HepG2 (cell line): ENCODE data around the gene PDPR. TPM values are rescaled to one million over a fixed set of nuclear protein-coding genes. Genes with fewer than 3 reads are reported as not detected.

Experiments used
- AFF4 ChIP-seq: sonication (generic); formaldehyde crosslinking; IDR thresholded peaks from 2 replicates; pipeline ENCODE4 v1.4.0; 2020; ENCODE audit warnings: missing genetic modification reagents
- ATF2 ChIP-seq: sonication (generic); formaldehyde crosslinking; IDR thresholded peaks from 2 replicates; pipeline ENCODE4 v1.4.0; 2020; ENCODE audit warnings: missing genetic modification reagents
- BCL3 ChIP-seq: sonication (generic); formaldehyde crosslinking; IDR thresholded peaks from 2 replicates; pipeline ENCODE4 v1.5.1; 2020; ENCODE audit warnings: mild to moderate bottlenecking, missing genetic modification reagents, moderate library complexity
- CEBPG ChIP-seq: IDR thresholded peaks from 2 replicates; pipeline ENCODE4 v1.6.1; 2016
- E2F2 ChIP-seq: sonication (generic); formaldehyde crosslinking; IDR thresholded peaks from 2 replicates; pipeline ENCODE4 v1.4.0; 2020; ENCODE audit warnings: missing genetic modification reagents, borderline replicate concordance
- ETV5 ChIP-seq: IDR thresholded peaks from 2 replicates; pipeline ENCODE4 v1.6.1; 2018; ENCODE audit warnings: missing biosample characterization, missing genetic modification reagents, inconsistent platforms, borderline replicate concordance
- IKZF1 ChIP-seq: fragments of 450-650 bp; IDR thresholded peaks from 2 replicates; pipeline ENCODE4 v1.7.1; 2016
- MAZ ChIP-seq, 2 experiments: sonication (generic) in 1 of 2; formaldehyde crosslinking in 1 of 2; IDR thresholded peaks; 2 replicates each; pipeline versions ENCODE4 v1.5.0 to v1.6.1; 2012 to 2020; ENCODE audit warnings: low read depth in 2 of 2, mild to moderate bottlenecking in 2 of 2, borderline replicate concordance in 1 of 2, improper control_type of control experiment in 1 of 2, low read length in 1 of 2, missing genetic modification reagents in 1 of 2, moderate library complexity in 1 of 2
- MEIS2 ChIP-seq: sonication (generic); formaldehyde crosslinking; IDR thresholded peaks from 2 replicates; pipeline ENCODE4 v1.9.0; 2021; ENCODE audit warnings: mild to moderate bottlenecking, missing genetic modification reagents
- MTERF4 ChIP-seq: sonication (generic); formaldehyde crosslinking; IDR thresholded peaks from 2 replicates; pipeline ENCODE4 v1.8.0; 2023; ENCODE audit warnings: mild to moderate bottlenecking, missing genetic modification reagents
- RARA ChIP-seq: IDR thresholded peaks from 2 replicates; pipeline ENCODE4 v1.6.1; 2016; ENCODE audit warnings: missing genetic modification reagents, missing compliant biosample characterization
- RELA ChIP-seq: sonication (generic); formaldehyde crosslinking; IDR thresholded peaks from 2 replicates; pipeline ENCODE4 v1.4.0; 2020; ENCODE audit warnings: missing genetic modification reagents
- SMAD1 ChIP-seq: sonication (generic); formaldehyde crosslinking; IDR thresholded peaks from 2 replicates; pipeline ENCODE4 v1.4.0; 2020; ENCODE audit warnings: missing genetic modification reagents, low read depth, mild to moderate bottlenecking, borderline replicate concordance
- STAG1 ChIP-seq: sonication (generic); formaldehyde crosslinking; IDR thresholded peaks from 2 replicates; pipeline ENCODE4 v1.4.0; 2020; ENCODE audit warnings: missing genetic modification reagents
- THAP11 ChIP-seq: IDR thresholded peaks from 2 replicates; pipeline ENCODE4 v1.6.1; 2016; ENCODE audit warnings: missing biosample characterization, missing genetic modification reagents
- ZFP37 ChIP-seq: sonication (generic); formaldehyde crosslinking; IDR thresholded peaks from 2 replicates; pipeline ENCODE4 v1.4.0; 2020; ENCODE audit warnings: missing genetic modification reagents, borderline replicate concordance
- ZNF451 ChIP-seq: sonication (generic); formaldehyde crosslinking; IDR thresholded peaks from 2 replicates; pipeline ENCODE4 v1.5.0; 2020; ENCODE audit warnings: mild to moderate bottlenecking, missing genetic modification reagents
- ZNF569 ChIP-seq: sonication (generic); formaldehyde crosslinking; IDR thresholded peaks from 2 replicates; pipeline ENCODE4 v1.5.0; 2020; ENCODE audit warnings: mild to moderate bottlenecking, missing genetic modification reagents, moderate library complexity, borderline replicate concordance
- polyA plus RNA-seq, 8 experiments: library from polyadenylated mRNA; depleted of rRNA in 3 of 8; stranded (reverse) in 7 of 8; unstranded in 1 of 8; fragments of >200 nt; fragmentation: Illumina TruSeq in 4 of 8; extraction: Trizol in 4 of 8; gene quantifications; 2 replicates each; pipeline versions ENCODE4 v1.2.1 to v1.2.3, GENCODE V29; 2011 to 2016; ENCODE audit warnings: low read depth in 4 of 8, missing spikeins in 1 of 8, mixed read lengths in 1 of 8; ENCODE audit not compliant: insufficient read depth in 1 of 8
- total RNA-seq, 5 experiments: library from RNA; depleted of rRNA; stranded (reverse); fragments of >200 nt; fragmentation: Illumina TruSeq; extraction: Trizol; gene quantifications; 2 replicates each; pipeline ENCODE4 v1.2.3, GENCODE V29; 2016; ENCODE audit warnings: low read depth in 1 of 5

PDPR gene
- total and polyA plus RNA-seq, 2 of the 13 experiments (the other 11 are each of a cell fraction or from before 2014, with no cell fraction given), result 19.5 to 29.9 TPM

GRCh38 chr16:70157477-70158260, 43.5 kb downstream of the PDPR start (continued):
- TF ChIP-seq ZFP37, result peak; percentile 41; the same call in 1 of the 2 replicates
- TF ChIP-seq RARA (CRISPR knock-in tag), result peak; percentile 82
- no peak; the same call in 1 of the 2 replicates for TF ChIP-seq MAZ (IDR thresholded peaks at IDR 0.05; ENCODE audit: borderline replicate concordance, low read depth, low read length)
- TF ChIP-seq MAZ (CRISPR knock-in tag; IDR thresholded peaks at IDR 0.05; ENCODE audit: low read depth), result peak; percentile 51; the same call in 1 of the 2 replicates
- TF ChIP-seq MEIS2 (CRISPR knock-in tag), result peak; percentile 48; the same call in 1 of the 2 replicates
- peak; percentile 8; the same call in 1 of the 2 replicates for TF ChIP-seq STAG1 (CRISPR knock-in tag)
- TF ChIP-seq MTERF4 (CRISPR knock-in tag), result peak; percentile 36; the same call in 1 of the 2 replicates
- peak; percentile 86 for TF ChIP-seq ZNF451 (CRISPR knock-in tag)
- TF ChIP-seq IKZF1, result no peak
- TF ChIP-seq AFF4 (CRISPR knock-in tag), result no peak
- no peak for TF ChIP-seq ZNF569 (CRISPR knock-in tag)
- peak; percentile 87 for TF ChIP-seq CEBPG (CRISPR knock-in tag)
- peak; percentile 81; the same call in 1 of the 2 replicates for TF ChIP-seq RELA
- TF ChIP-seq ETV5 (CRISPR knock-in tag), result peak; percentile 73
- peak; percentile 63; the same call in 1 of the 2 replicates for TF ChIP-seq SMAD1 (CRISPR knock-in tag)
- no peak for TF ChIP-seq E2F2 (CRISPR knock-in tag)
- TF ChIP-seq THAP11, result peak; percentile 64
- peak; percentile 68; the same call in 1 of the 2 replicates for TF ChIP-seq BCL3
- peak; percentile 34; the same call in 1 of the 2 replicates for TF ChIP-seq ATF2 (CRISPR knock-in tag)
